GM19463 (cell line): Measurements from ENCODE around the gene DTWD2.
"Not testable (repeated sequence)": the region's sequence is repeated elsewhere in the genome, so short reads cannot be mapped to it uniquely, and the experiment has no call there.

Experiments
- ATAC-seq: cut with Tn5 transposase; IDR thresholded peaks from one replicate; pipeline ENCODE4 v1.9.1; 2021; ENCODE audit warnings: mild to moderate bottlenecking, moderate library complexity; ENCODE audit not compliant: unreplicated experiment

DTWD2 gene

DNA sequence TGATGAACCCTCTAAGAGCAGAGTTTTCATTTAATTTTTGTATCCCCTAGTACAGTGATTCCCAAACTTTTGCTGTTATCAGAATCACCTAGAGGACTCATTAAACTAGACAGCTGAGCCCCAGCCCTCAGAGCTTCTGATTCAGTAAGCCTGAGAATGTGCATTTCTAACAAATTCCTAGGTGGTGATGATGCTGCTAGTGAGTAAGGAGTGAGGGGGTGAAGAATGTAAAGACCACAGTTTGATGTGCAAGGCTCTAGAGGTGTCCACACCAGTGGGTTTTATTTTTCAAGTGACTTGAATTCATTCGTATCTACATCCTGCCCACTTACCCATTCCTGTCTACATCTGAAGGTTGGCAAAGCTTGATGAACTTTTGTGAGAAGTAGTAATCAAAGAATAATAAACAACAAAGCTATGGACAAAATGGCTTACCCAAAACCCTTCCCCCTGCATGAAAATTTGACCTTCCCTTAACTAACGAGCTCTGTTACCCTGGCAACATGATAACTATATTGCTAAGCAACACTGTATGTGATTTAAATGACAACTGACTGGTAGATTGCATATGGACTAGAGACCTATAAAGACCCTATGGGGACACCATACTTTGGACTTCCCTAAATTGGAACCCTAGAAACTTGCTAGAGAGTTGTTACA, 35.2 kb downstream of the DTWD2 start:
- ATAC-seq = no peak

GRCh38 chr5:118952306-118952705, 36.0 kb downstream of the DTWD2 start:
- ATAC-seq = not testable (repeated sequence)

- not testable (repeated sequence) for ATAC-seq
Measured at GRCh38 chr5:118950354-118950753, 38.0 kb downstream of the DTWD2 start.

DNA sequence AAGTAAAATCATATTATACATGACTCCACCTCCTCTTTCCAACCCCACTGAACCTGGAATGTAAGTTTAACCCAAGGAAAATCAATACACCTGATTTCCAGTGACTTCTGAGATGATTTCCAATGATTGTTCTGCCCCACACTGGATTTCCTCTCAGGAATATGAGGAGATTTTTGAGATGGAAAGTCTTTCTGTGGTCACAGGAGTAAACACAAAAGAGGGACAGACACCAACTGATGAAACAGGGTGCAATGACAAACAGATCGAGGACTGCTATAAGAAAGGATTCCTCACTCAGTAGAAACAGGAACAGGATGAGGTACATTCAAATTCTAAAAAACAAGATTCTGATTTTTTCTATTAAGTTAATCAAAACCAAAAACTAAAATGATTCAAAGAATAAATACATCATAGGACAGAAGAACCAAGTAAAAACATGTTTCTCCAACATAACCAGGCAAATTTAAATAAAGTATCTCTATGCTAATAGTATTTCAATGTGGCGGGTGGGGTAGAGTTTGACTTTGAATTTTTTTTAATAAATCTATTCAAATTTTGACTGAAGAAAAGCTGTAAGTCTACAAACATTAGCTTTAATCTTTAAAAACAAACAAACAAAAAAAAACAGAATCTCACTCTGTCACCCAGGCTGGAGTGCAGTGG, 42.1 kb downstream of the DTWD2 start:
- no peak for ATAC-seq

- peak; percentile 70 for ATAC-seq
Measured at GRCh38 chr5:118937393-118938061, 50.8 kb downstream of the DTWD2 start.

GRCh38 chr5:118933703-118934102, 54.6 kb downstream of the DTWD2 start:
- no peak for ATAC-seq

DNA sequence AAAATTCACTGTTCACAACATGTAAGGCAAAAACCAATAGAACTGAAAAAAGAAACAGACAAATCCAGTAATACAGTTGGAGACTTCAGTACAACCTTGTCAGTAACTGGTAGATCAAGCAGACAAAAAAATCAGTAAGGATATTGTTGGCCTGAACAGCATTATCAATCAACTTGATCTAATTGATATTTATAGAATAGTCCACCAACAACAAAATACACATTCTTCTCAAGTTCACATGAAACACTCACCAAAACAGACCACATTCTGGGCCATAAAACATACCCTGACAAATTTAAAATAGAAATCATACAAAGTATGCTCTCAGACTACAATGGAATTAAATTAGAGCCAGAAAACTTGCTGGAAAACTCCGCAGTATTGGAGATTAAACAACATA, 56.8 kb downstream of the DTWD2 start:
- no peak for ATAC-seq

DNA sequence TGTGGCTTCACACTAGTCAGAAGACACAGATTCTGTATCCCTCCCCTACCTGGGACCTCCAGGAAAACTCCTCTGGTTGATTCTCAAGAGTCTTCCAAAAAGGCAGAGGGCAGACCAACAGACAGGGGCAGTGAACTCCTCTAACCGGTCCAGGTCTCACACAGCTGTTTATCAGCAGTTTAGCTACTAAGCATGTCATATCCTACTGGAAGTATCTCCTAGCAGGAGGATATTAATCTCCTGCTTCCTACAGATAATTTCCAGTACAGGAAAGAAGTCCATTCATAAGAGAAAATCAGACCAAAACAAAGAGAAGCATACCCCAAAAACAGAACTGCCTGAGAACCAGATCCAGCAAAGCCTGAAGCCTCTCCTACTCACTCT, 64.3 kb downstream of the DTWD2 start:
- no peak for ATAC-seq

GRCh38 chr5:118923295-118924005, 64.9 kb downstream of the DTWD2 start:
- no peak for ATAC-seq

DNA sequence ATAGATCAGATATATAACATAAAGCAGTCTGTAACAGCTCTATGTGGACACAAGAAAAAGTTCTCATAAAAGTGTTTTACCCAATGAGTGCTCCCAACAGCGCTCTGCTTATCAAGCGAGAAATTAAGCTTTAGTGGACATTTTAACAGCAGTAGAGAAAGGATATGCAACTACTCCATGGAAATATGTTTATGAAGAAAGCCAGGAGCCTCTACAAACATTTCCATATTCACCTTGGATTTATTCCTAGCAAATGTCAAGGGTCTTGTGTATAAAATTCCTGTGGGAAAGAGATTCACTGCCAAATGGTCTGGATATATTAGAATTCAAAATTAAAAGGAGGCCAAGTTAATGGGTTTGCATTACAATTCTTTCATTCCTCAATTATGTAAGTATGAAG, 66.5 kb downstream of the DTWD2 start:
- no peak for ATAC-seq

DNA sequence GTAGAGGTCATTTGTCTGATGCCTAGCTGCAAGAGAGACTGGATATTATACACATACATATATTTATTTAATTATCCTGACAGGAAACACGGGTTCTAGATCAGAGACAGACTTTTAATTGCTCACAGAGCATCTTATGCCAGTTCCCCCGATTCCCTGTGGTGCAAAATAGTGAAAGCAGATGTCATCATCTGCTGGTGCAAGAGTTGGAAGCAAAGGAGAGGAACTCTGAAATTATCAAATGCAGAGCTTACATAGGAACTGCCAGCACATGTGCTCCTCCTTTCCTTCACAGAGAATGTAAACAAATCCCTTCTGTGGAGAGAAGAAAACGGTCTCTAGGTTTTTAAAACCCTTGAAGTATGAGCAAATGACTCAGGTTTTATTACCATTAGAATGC, 69.3 kb downstream of the DTWD2 start:
- no peak for ATAC-seq

DNA sequence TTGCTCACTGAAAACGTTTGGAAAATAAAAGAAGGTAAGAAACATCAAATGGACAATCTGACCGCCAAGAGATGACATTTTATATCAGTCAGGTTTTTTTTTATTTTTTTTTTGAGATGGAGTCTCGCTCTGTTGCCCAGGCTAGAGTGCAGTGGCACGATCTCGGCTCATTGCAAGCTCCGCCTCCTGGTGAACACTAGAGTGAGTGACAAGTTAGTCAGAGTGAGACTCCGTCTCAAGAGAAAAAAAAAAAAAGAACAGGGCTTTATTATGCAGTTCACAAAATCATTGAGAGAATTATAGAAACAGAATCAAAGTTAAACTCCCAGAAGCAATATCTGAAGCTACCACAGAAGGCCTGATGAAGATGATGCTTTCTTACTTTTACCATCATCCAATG, 70.1 kb downstream of the DTWD2 start:
- ATAC-seq = no peak

DNA sequence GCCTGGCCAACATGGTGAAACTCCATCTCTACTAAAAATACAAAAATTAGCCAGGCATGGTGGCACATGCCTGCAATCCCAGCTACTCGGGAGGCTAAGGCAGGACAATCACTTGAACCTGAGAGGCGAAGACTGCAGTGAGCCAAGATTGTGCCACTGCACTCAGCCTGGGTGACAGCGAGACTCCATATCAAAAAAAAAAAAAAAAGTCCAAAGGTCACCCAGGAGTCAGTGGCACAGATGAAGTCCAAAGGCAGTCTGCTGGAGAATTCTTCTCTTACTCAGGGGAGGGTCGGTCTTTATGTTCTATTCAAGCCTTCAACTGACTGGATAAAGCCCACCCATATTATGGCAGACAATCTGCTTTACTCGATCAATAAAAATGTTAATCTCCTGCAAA, 80.8 kb downstream of the DTWD2 start:
- not testable (repeated sequence) for ATAC-seq

GRCh38 chr5:118906947-118907346, 81.4 kb downstream of the DTWD2 start:
- ATAC-seq = no peak

DNA sequence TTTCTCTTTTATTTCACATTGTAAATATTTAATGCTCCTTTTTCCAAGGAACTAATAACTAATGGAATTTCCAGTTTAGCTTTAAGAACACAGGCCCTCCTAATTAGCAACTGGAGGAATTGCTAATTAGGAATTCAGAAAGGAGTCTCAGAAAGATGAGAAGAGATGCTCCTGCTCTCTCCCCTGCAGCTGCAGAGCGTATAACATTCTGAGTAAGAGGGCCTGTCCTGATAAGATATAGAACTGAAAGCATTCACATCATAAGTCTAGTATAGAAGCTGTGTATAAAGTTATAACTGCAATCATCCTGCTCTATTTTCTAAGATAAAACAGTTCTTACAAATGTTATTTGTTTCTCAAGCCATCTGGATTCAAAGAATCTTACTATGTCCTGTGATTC, 83.2 kb downstream of the DTWD2 start:
- ATAC-seq = no peak

DNA sequence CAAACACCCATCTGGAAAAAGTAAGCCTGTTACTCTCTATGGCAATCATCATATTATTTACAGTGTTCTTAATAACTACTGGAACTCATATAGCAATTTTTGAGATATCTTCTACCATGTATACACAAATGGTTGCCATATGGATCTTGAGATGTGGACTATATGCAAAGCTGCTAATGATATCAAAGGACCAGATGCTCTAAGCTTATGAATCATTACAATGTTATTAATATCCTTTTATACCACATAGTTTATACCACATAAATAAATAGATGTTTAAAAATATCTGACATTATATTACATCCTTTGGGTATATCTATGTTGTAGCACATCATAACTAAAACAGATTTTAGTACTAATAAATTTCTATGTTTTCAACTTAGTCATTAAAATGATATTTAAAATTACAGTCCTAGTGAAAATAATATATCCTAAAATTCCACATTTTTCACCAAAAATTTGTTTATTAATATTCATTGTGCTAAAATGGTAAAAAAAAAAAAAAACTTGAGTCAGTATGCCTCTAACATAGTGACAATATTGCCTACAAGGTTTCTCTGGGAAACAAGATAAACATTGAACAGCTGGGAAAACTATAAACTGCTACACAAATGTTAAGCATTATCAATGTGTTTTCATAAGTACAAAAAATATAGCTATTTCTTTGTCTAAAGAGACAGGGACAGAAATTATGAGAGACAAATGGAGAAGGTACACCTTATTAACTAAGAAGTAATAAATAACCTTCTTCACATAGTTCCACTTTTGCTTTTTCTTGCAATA, 85.5 kb downstream of the DTWD2 start:
- ATAC-seq = no peak

- ATAC-seq = no peak
Measured at GRCh38 chr5:118894709-118895108, 93.6 kb downstream of the DTWD2 start.

GRCh38 chr5:118891252-118891651, 97.1 kb downstream of the DTWD2 start:
- ATAC-seq = peak; percentile 60

DNA sequence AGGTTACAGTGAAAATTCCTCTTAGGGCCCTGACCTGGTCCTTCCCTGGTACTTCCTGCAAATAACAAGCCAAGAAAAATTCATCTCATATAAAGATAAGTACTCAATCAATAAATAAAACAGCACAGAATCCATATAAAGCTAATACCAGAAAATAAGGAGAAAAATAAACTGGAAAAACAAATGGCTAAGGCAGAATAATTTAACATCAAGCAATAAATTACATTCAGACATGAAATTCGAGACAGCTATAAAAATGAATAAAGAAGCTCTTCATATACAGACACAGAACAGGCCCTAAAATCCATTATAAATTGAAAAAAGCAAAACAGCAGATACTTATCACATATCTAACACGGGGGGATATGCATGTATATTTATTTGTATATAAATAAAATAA, 99.2 kb downstream of the DTWD2 start:
- no peak for ATAC-seq

DNA sequence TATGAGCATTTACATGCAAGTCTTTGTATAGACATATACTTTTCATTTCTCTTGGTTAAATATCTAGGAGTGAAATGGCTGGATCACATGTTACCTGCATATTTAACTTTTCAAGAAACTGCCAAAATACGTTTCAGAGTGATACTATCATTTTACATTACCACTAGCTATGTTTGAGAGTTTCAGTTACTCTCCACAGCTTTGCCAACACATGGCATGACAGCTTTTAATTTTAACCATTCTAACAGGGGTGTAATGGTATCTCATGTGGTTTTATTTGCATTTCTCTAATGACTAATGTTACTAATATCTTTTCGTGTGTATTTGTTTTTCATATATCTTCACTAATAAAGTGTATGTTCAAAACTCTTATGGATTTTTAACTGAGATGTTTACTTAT, 99.8 kb downstream of the DTWD2 start:
- ATAC-seq = no peak

GRCh38 chr5:118883362-118883761, 105.0 kb downstream of the DTWD2 start:
- no peak for ATAC-seq
